Endothelial cell (in vitro differentiated cells): ENCODE measurements around the gene ITIH5. TPM values are rescaled to one million over a fixed set of nuclear protein-coding genes. Genes with fewer than 3 reads are reported as not detected.

Experiments used
- DNase-seq: peaks from one replicate; pipeline ENCODE4 v3.0.0; 2021; ENCODE audit warnings: low spot score
- H3K27ac Mint-ChIP-seq: one replicate; pipeline ENCODE4 v1.8.0; 2021; ENCODE audit warnings: mixed read lengths, inconsistent platforms; ENCODE audit not compliant: unreplicated experiment
- H3K27me3 Mint-ChIP-seq: one replicate; pipeline ENCODE4 v1.8.0; 2021; ENCODE audit warnings: mild to moderate bottlenecking, moderate library complexity, mixed read lengths, inconsistent platforms; ENCODE audit not compliant: unreplicated experiment
- H3K36me3 Mint-ChIP-seq: one replicate; pipeline ENCODE4 v1.8.0; 2021; ENCODE audit warnings: mild to moderate bottlenecking, low read depth, mixed read lengths, inconsistent platforms; ENCODE audit not compliant: unreplicated experiment
- H3K4me1 Mint-ChIP-seq: one replicate; pipeline ENCODE4 v1.8.0; 2021; ENCODE audit warnings: mild to moderate bottlenecking, mixed read lengths, inconsistent platforms; ENCODE audit not compliant: unreplicated experiment
- H3K4me3 Mint-ChIP-seq: one replicate; pipeline ENCODE4 v1.8.0; 2021; ENCODE audit warnings: mild to moderate bottlenecking, mixed read lengths, inconsistent platforms; ENCODE audit not compliant: unreplicated experiment
- H3K9me3 Mint-ChIP-seq: one replicate; pipeline ENCODE4 v1.8.0; 2021; ENCODE audit warnings: mixed read lengths, inconsistent platforms; ENCODE audit not compliant: unreplicated experiment
- CTCF ChIP-seq: fragments of 200-600 bp; sonication (generic); IDR thresholded peaks from one replicate; pipeline ENCODE4 v1.5.0; 2021; ENCODE audit warnings: antibody characterized with exemption; ENCODE audit not compliant: unreplicated experiment
- total RNA-seq: library from RNA; stranded (reverse); fragmentation: NEBNext Ultra II Directional; extraction: Animal tissue kit (Norgen Biotek cat#: 25700); gene quantifications from one replicate; pipeline ENCODE4 v1.2.1, GENCODE V29; 2021; ENCODE audit not compliant: unreplicated experiment

ITIH5 gene
- total RNA-seq, 1 donor from 2014 or later = 0.36 TPM

DNA sequence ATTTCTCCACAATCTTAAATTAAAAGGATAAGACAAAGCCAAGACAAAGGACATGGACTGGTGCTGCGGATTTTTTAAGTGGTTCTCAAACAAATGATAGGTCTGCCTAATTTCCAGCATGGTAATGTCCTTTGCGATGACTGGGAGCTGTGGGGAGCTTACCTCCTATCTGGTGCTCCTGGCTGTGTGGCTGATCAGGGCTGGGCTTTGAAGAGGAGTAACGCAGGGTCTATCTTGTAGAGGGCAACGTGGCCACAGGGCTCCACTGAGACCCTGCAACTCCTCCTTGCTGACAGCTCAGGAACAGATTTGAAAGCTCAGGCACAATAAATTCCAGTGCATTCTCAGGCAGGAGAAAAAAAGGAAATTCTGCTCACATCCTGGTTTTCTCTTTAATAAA, 152.8 kb downstream of the ITIH5 start:
- Mint-ChIP-seq H3K4me1 (peaks cover 17% of the 10 kb centered on the region), H3K4me3 (no peak overlapping the region), H3K27me3 (peaks cover 4% of the 10 kb centered on the region), H3K9me3 (peaks cover 14% of the 10 kb centered on the region), H3K27ac (peak overlapping the region; percentile 87), H3K36me3 (peaks cover 4% of the 10 kb centered on the region)
- no peak for DNase-seq
- no peak for TF ChIP-seq CTCF

GRCh38 chr10:7513455-7513854, 153.3 kb downstream of the ITIH5 start:
- TF ChIP-seq CTCF = no peak
- Mint-ChIP-seq H3K36me3 (peaks cover 8% of the 10 kb centered on the region), H3K27me3 (peaks cover 4% of the 10 kb centered on the region), H3K9me3 (peaks cover 14% of the 10 kb centered on the region), H3K4me1 (peaks cover 22% of the 10 kb centered on the region), H3K4me3 (no peak overlapping the region), H3K27ac (peak overlapping the region; percentile 87)
- DNase-seq = no peak

- Mint-ChIP-seq H3K27ac (no peak overlapping the region), H3K4me3 (no peak overlapping the region), H3K4me1 (peaks cover 27% of the 10 kb centered on the region), H3K9me3 (peaks cover 14% of the 10 kb centered on the region), H3K36me3 (peaks cover 13% of the 10 kb centered on the region), H3K27me3 (peaks cover 7% of the 10 kb centered on the region)
- TF ChIP-seq CTCF = no peak
- DNase-seq = no peak
Measured at GRCh38 chr10:7512487-7512886, 154.3 kb downstream of the ITIH5 start.

DNA sequence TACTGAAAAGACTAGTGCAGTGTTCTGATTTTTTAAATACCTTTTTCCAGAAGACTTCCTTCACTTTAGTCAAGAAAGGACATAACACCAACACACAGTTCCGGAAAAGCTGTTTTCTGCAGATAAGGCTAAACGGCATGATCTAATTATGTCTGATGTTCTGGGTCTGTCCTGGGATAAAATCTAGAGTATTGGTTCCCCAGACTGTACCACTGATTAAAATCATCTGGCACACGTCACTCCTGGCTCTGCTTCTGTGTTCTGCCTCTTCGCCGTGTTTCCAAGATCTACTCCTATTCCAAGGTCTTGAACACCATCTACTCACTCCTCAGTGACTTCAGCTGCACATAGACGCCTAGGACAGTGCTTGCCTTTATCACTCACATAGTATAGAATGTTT, 155.2 kb downstream of the ITIH5 start:
- Mint-ChIP-seq H3K36me3 (peaks cover 13% of the 10 kb centered on the region), H3K9me3 (peaks cover 14% of the 10 kb centered on the region), H3K27me3 (peaks cover 5% of the 10 kb centered on the region), H3K4me1 (peaks cover 31% of the 10 kb centered on the region), H3K4me3 (no peak overlapping the region), H3K27ac (no peak overlapping the region)
- TF ChIP-seq CTCF = no peak
- DNase-seq = no peak

Other genes starting within 250 kb of the ITIH5 start
- gene ITIH2, start 36.4 kb upstream of the ITIH5 start, total RNA-seq = not detected
- 13.2 TPM for gene KIN, start 121.0 kb upstream of the ITIH5 start, total RNA-seq
- gene ATP5F1C, start 121.2 kb upstream of the ITIH5 start, total RNA-seq = 216 TPM
- 12.4 TPM for gene TAF3, start 151.5 kb upstream of the ITIH5 start, total RNA-seq